GM21619 (cell line): ENCODE measurements around the gene METTL23.
"Not testable (repeated sequence)": the region's sequence is repeated elsewhere in the genome, so short reads cannot be mapped to it uniquely, and the experiment has no call there.

Experiments used
- ATAC-seq: cut with Tn5 transposase; IDR thresholded peaks from one replicate; pipeline ENCODE4 v1.9.1; 2021; ENCODE audit not compliant: unreplicated experiment

The METTL23 gene

GRCh38 chr17:76713765-76714164 is 12.9 kb upstream of the METTL23 start:
- no peak for ATAC-seq

GRCh38 chr17:76714336-76714735 is 12.3 kb upstream of the METTL23 start:
- no peak for ATAC-seq

DNA sequence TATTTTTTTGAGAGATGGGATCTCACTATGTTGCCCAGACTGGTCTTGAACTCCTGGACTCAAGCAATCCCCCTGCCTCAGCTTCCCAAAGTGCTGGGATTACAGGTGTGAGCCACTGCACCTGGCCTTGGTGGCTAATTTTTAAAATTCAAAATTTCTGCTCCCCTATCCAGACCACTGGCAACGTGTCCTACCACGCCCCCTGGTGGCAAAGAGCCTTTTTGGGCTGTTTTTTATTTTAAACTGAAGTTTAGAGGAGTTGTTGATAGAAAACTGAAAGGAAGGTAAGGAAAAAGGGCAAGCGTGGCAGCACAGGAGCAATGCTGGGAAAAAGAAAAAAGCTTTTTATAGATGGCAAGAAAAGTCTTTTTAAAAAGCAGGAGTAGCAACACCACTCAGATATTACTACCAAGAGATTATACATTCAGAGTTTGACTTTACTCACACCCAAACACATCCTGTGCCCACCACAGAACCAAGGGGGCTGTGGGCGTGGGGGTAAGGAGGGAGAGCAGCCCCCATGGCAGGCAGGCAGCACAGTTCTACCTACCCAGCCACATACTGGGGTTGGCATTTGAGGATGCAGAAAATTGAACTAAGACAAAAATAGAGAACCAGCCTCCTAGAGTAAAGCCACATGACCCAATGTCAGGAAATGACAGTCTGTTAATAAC is 11.7 kb upstream of the METTL23 start:
- no peak for ATAC-seq

DNA sequence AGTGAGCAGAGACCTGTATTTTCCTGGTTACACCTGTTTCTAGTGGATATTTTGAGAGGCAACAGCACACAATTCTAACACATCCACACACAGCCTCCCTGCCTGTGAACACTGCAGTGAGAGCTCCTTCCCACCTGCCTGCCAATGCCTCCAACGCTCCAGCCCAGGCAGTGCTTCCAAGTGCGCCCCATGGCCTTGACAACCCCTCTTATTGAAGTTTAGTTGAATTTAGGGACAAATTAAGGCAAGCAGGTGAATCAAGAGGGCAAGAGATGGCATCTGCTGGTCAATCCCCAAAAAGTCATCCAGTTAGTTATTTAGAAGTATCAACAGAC is 11.2 kb upstream of the METTL23 start:
- ATAC-seq = no peak

DNA sequence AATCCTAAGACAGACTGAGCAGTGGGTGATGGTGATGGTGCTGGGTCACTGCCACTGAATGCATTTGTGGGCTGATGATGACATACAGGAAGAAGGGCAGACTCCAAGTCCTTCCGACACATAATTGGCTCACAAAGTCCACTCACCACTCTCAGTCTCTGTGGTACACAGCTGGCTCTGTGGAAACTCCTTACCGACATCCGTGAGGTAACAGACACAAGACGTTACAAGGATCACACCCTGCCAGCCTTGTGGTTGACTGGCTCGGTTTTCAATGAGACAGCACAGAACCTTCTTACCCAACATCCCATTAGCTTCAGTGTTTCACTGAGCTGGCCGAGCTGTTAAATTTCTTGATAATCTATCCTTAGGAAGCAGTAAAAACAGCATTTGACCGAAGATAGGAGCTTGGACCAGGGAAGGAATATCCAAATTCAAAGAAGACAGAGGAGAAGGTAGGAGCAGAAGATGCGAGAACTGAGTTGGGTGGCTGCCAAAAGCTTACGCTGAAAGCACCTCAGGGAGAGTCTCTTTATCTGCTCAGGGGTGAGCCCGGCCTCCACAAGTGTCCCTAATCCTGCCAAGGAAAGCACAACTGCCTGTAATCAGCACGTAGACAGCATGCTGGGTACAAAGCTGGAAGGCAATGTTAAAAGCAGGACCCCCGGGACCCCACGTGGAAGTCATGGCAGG is 10.3 kb upstream of the METTL23 start:
- ATAC-seq = no peak

- no peak for ATAC-seq
These were observed 9.8 kb upstream of the METTL23 start for GRCh38 chr17:76716839-76717215.

DNA sequence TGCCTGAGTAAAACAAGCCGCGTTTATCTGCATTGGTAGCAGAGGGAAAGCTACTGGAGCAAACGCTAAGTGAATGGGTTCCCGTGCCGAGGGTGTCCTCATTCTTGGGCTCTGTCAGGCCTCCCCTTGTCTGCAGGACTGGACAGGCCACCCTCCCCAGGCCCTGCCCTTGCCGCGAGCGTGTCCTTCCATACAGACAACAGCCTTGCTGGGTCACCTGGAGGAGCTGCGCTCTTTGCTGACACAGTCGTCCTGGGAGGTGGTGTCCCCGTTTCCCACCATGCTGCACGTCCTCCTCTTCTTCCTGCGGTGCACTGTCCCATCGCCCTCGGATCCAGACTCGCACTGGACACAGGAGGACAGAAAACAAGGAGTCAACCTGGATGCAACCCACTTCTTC is 8.1 kb upstream of the METTL23 start:
- ATAC-seq = no peak

DNA sequence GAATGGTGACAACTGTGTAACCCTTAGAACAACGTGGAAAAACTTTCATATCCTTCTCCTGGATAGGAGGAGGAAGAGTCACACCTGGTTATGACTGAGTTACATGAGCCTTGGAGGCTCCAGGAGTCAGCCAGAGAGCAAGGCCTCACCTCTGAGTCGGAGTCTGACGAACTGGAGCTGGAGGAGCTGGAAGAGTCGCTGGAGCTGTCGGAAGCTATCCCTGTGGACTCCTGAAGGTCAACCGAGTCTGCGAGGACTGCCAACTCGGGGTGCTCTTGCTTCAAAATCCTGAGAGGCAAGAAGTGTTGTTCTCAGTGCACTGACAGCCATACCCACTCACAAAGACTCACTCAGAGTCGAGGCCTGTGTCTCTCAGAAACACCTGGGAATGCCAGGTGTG is 6.4 kb upstream of the METTL23 start:
- ATAC-seq = no peak

- no peak for ATAC-seq
These were observed 5.7 kb upstream of the METTL23 start for GRCh38 chr17:76720941-76721340.

DNA sequence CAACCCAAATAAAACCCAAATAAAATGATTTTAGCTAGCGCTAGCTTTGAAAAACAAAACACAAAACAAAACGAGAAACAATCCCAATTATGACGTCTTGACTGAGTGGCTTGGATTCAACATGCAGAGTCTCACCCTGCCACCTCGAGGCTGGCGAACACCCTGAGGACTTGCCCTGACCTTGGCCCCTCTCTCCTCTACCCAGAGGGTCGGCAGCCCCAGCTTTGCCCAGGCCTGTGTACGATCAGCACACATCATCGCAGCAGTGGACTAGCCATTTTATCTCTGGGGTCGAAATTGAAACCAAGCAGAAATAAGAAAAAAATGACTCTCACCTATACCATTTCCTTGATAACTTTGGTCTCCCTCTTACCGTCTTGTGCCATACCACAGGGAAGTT is 5.2 kb upstream of the METTL23 start:
- ATAC-seq = no peak

DNA sequence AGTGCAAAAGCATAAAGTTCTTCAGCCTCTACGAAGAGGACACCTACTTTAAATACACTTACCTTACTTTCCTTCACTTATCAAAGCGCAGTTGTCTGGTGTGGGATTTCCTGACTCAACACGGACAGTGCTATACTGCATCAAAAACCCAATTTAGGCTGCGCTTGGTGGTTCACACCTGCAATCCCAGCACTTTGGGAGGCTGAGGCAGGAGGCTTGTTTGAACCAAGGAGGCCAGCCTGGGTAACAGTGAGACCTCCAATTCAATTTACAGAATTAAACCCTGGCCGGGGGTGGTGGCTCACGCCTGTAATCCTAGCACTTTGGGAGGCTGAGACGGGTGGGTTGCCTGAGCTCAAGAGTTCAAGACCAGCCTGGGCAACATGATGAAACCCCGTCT is 4.4 kb upstream of the METTL23 start:
- no peak for ATAC-seq

DNA sequence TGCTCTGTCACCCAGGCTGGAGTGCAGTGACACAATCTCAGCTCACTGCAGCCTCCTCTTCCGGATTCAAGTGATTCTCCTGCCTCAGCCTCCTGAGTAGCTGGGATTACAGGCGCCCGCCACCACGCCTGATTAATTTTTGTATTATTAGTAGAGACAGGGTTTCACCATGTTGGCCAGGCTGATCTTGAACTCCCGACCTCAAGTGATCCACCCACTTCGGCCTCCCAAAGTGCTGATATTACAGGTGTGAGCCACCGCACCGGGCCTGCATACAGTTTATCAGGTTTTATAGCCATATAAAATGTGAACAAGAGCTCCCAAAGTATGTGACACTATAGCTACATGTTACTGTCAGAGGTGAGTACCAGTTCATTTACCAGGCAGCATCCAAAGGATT is 3.7 kb upstream of the METTL23 start:
- ATAC-seq = not testable (repeated sequence)

- ATAC-seq = no peak
These were observed 2.8 kb upstream of the METTL23 start for GRCh38 chr17:76723812-76724211.

GRCh38 chr17:76725580-76726230 is 934 bp upstream of the METTL23 start:
- peak; percentile 20 for ATAC-seq

DNA sequence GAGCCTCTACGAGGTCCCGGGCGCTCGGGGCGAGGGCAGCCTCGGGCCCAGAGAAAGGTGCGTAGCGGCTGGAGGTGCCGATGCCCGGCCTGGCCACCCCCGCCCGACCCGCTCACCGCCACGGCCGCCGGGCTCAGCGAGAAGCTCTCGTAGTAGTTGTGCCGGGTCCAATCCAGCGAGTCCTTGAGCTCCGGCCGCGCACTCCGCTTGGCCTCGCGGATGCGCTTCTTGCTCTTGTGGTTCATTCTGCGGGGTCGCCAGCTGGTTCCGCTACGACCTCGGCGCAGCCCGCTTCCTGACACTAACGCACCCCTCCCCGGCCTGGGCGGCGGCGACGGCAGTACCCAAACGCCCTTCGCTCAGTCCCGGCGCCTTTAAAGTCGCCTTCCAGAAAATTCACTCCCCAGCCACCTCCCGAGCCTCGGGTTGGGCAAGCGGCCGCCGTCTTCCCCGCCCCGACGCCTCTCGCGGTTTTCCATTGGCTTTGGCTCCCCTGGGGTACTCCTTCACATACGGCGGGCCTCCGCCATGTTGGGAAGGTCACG is 336 bp upstream of the METTL23 start, which contains the start of gene JMJD6:
TSS of gene JMJD6 (minus strand) at position 376 of the 545 bp plus-strand sequence. CDS start at position 245, 131 bp downstream.
- peak; percentile 57 for ATAC-seq

DNA sequence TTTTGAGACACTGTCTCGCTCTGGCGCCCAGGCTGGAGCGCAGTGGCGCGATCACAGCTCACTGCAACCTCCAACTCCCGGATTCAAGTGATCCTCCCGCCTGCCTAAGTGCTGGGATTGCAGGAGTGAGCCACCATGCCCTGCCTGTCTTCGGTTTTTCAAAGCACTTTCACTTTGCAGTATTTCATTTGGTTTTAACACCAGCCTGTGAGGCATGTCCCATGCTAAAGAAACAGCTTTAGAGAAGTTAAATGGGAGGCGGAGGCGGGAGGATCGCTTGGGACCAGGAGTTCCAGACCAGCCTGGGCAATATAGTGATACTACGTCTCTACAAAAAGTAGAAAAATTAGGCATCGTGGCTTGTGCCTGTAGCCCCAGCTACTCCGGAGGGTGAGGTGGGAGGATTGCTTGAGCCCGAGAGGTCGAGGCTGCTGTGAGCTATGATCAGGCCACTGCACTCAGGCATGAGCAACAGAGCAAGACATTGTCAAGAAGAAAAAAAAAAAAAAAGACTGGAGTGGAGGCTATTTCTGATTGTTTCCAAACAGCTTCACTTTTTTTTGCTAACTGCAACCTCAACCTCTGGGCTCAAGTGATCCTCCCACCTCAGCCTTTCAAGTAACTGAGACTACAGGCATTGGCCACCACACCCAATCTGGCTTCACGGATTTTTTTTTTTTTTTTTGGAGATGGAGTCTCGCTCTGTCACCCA is 1.3 kb downstream of the METTL23 start:
- ATAC-seq = no peak

GRCh38 chr17:76731800-76732733 is 5.4 kb downstream of the METTL23 start:
- ATAC-seq = not testable (repeated sequence)

- no peak for ATAC-seq
These were observed 6.3 kb downstream of the METTL23 start for GRCh38 chr17:76732734-76733617.

DNA sequence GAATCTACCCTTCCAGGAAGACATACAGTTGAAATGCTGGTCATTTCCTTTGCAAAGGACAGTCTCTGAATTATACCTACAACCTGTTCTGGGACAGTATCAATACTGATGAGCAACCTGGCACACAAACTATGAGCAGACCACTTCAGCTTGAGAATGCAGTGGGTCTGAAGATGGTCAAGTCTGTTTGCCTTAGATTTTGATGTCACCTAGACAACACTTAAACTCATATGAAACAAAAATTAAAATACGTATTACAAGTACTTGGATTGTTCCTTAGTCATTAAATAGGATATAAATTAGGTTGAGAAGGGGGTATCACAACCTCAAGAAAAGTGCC is 6.9 kb downstream of the METTL23 start:
- no peak for ATAC-seq
